Trophoblast cell (in vitro differentiated cells and primary cell): Measurements from ENCODE around the gene LDLRAD4.

Source experiments
- DNase-seq, 2 donors: peaks; one replicate each; pipeline ENCODE4 v3.0.0-alpha.2; 2016
- H2AFZ ChIP-seq: 2 replicates; pipeline ENCODE4 v1.6.1; 2013; ENCODE audit warnings: low read length, moderate library complexity, mild to moderate bottlenecking; ENCODE audit not compliant: insufficient read depth, poor library complexity
- H2AK5ac ChIP-seq: 2 replicates; pipeline ENCODE4 v1.6.1; 2013; ENCODE audit warnings: mild to moderate bottlenecking, low read length
- H2BK120ac ChIP-seq: 2 replicates; pipeline ENCODE4 v1.6.1; 2013; ENCODE audit warnings: low read length, mild to moderate bottlenecking, moderate library complexity; ENCODE audit not compliant: insufficient read depth, poor library complexity
- H2BK12ac ChIP-seq: 2 replicates; pipeline ENCODE4 v1.6.1; 2013; ENCODE audit warnings: mild to moderate bottlenecking, low read length, moderate library complexity
- H2BK5ac ChIP-seq: 2 replicates; pipeline ENCODE4 v1.6.1; 2013; ENCODE audit warnings: low read length, low read depth, moderate library complexity, mild to moderate bottlenecking; ENCODE audit not compliant: poor library complexity
- H3K14ac ChIP-seq: 2 replicates; pipeline ENCODE4 v1.6.1; 2013; ENCODE audit warnings: mild to moderate bottlenecking, low read length
- H3K18ac ChIP-seq: 2 replicates; pipeline ENCODE4 v1.6.1; 2013; ENCODE audit warnings: mild to moderate bottlenecking, low read length
- H3K23ac ChIP-seq: 2 replicates; pipeline ENCODE4 v1.6.1; 2013; ENCODE audit warnings: low read length
- H3K27ac ChIP-seq: 2 replicates; pipeline ENCODE4 v1.5.1; 2013; ENCODE audit warnings: low read depth, mild to moderate bottlenecking, inconsistent platforms, low read length, moderate library complexity
- H3K27me3 ChIP-seq: 2 replicates; pipeline ENCODE4 v1.6.1; 2013; ENCODE audit warnings: inconsistent platforms, mild to moderate bottlenecking, low read length, moderate library complexity; ENCODE audit not compliant: insufficient read depth
- H3K36me3 ChIP-seq, 2 experiments: 1 replicate in 1 of 2; 2 replicates in 1 of 2; pipeline ENCODE4 v1.6.1; 2013; ENCODE audit warnings: low read length in 2 of 2, mild to moderate bottlenecking in 2 of 2, moderate library complexity in 1 of 2; ENCODE audit not compliant: insufficient read depth in 2 of 2, control insufficient read depth in 1 of 2
- H3K4ac ChIP-seq: 2 replicates; pipeline ENCODE4 v1.6.1; 2013; ENCODE audit warnings: low read depth, mild to moderate bottlenecking, low read length, moderate library complexity
- H3K4me1 ChIP-seq, 2 experiments: 1 replicate in 1 of 2; 2 replicates in 1 of 2; pipeline ENCODE4 v1.6.1; 2013; ENCODE audit warnings: low read length in 2 of 2, mild to moderate bottlenecking in 2 of 2, moderate library complexity in 1 of 2; ENCODE audit not compliant: insufficient read depth in 2 of 2, control insufficient read depth in 1 of 2
- H3K4me2 ChIP-seq: 2 replicates; pipeline ENCODE4 v1.6.1; 2013; ENCODE audit warnings: inconsistent platforms, mild to moderate bottlenecking, low read length, moderate library complexity
- H3K4me3 ChIP-seq: 2 replicates; pipeline ENCODE4 v1.5.1; 2013; ENCODE audit warnings: mild to moderate bottlenecking, low read depth, low read length, inconsistent platforms
- H3K79me1 ChIP-seq: one replicate; pipeline ENCODE4 v1.6.1; 2013; ENCODE audit warnings: low read length
- H3K79me2 ChIP-seq: 2 replicates; pipeline ENCODE4 v1.6.1; 2013; ENCODE audit warnings: low read length, mild to moderate bottlenecking; ENCODE audit not compliant: control insufficient read depth, insufficient read depth, poor library complexity
- H3K9ac ChIP-seq: 2 replicates; pipeline ENCODE4 v1.6.1; 2013; ENCODE audit warnings: mild to moderate bottlenecking, low read length
- H3K9me3 ChIP-seq: 2 replicates; pipeline ENCODE4 v1.6.1; 2013; ENCODE audit warnings: low read depth, mild to moderate bottlenecking, control low read depth, inconsistent platforms, low read length; ENCODE audit not compliant: insufficient read depth
- H4K12ac ChIP-seq: 2 replicates; pipeline ENCODE4 v1.6.1; 2013; ENCODE audit warnings: low read depth, mild to moderate bottlenecking, low read length, moderate library complexity
- H4K8ac ChIP-seq: 2 replicates; pipeline ENCODE4 v1.6.1; 2013; ENCODE audit warnings: low read depth, mild to moderate bottlenecking, low read length, moderate library complexity
- H4K91ac ChIP-seq: one replicate; pipeline ENCODE4 v1.6.1; 2013; ENCODE audit warnings: low read depth, mild to moderate bottlenecking, low read length, moderate library complexity
- WGBS: extraction: QIAGEN DNeasy Blood & Tissue Kit; methylation state at CpG from one replicate; pipeline ENCODE4 v1.1.7; 2013; ENCODE audit warnings: missing lambda C conversion rate; ENCODE audit not compliant: insufficient read length, insufficient coverage; ENCODE audit errors: extremely low coverage; 5-methylcytosine and 5-hydroxymethylcytosine counted together

Gene LDLRAD4

DNA sequence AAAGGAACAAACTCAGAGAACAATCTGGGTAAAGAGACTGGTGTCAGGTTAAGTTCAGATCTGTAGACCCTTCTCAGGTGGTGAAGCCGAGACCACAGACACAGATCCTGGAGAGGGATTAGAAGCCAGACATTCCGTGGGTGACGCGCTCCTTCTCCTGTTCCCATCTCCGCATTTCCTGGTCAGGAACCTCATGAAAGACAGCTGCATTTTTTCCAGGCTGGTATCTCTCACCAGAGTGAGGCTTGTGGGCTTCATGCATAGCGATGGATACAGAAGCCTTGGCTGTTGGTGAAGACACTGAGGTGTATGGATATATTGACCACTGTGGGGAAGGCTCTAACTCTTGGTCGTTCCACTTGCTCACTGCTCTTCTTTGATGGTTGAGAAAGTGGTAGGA lies 355.2 kb downstream of the LDLRAD4 start:
- no peak overlapping the region for H3K18ac ChIP-seq
- no peak overlapping the region for H4K91ac ChIP-seq
- no peak for DNase-seq
- no peaks in the 10 kb centered on the region for H3K9me3 ChIP-seq
- H3K79me2 ChIP-seq, result no peaks in the 10 kb centered on the region
- H4K8ac ChIP-seq, result no peak overlapping the region
- no peak overlapping the region for H3K27ac ChIP-seq
- H2BK5ac ChIP-seq, result no peak overlapping the region
- H3K4me2 ChIP-seq, result no peak overlapping the region
- no peak overlapping the region for H2AK5ac ChIP-seq
- H3K36me3 ChIP-seq, result no peaks in the 10 kb centered on the region
- peaks cover 3 to 6% of the 10 kb centered on the region in 2 experiments for H3K4me1 ChIP-seq
- no peak overlapping the region for H3K9ac ChIP-seq
- no peak overlapping the region for H3K4me3 ChIP-seq
- no peak overlapping the region for H3K4ac ChIP-seq
- H3K14ac ChIP-seq, result no peak overlapping the region
- H3K79me1 ChIP-seq, result no peaks in the 10 kb centered on the region
- H3K27me3 ChIP-seq, result no peaks in the 10 kb centered on the region
- no peak overlapping the region for H2BK12ac ChIP-seq
- no peak overlapping the region for H4K12ac ChIP-seq
- no peak overlapping the region for H2AFZ ChIP-seq
- H3K23ac ChIP-seq, result no peak overlapping the region
- no peak overlapping the region for H2BK120ac ChIP-seq
- no CpG with 5 or more reads among the region's 7 CpGs for WGBS

DNA sequence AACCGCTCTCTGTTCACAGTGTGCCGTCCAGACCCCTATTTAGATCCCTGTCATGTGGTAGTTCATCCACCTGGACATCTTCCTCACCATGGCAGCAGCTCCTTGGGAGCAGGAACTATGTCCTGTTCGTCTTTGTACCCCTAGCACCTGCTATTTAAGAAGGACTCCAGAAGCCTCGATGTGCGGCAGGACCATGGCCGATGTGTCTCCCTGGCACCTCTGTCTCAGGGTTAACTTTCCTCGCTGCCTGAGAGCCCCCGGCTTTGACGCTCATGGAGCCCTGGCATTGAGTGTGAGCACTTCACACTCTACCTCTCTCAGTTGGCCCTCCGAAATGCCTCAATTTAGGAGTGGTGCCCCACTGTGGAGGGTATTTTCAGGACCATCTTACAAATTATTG lies 355.8 kb downstream of the LDLRAD4 start:
- Histone ChIP-seq H3K18ac (no peak overlapping the region), H3K9me3 (no peaks in the 10 kb centered on the region), H3K23ac (no peak overlapping the region), H4K8ac (no peak overlapping the region), H3K4ac (no peak overlapping the region), H3K9ac (no peak overlapping the region), H3K14ac (no peak overlapping the region), H2AFZ (no peak overlapping the region), H3K36me3 (no peaks in the 10 kb centered on the region), H3K4me3 (no peak overlapping the region), H2BK5ac (no peak overlapping the region), H2AK5ac (no peak overlapping the region), H3K79me1 (no peaks in the 10 kb centered on the region), H4K91ac (no peak overlapping the region), H3K79me2 (no peaks in the 10 kb centered on the region), H3K27me3 (no peaks in the 10 kb centered on the region), H3K27ac (no peak overlapping the region), H4K12ac (no peak overlapping the region), H2BK120ac (no peak overlapping the region), H3K4me2 (no peak overlapping the region), H3K4me1 (peaks cover 3 to 6% of the 10 kb centered on the region in 2 experiments), H2BK12ac (no peak overlapping the region)
- WGBS, result no CpG with 5 or more reads among the region's 10 CpGs
- DNase-seq, result no peak

DNA sequence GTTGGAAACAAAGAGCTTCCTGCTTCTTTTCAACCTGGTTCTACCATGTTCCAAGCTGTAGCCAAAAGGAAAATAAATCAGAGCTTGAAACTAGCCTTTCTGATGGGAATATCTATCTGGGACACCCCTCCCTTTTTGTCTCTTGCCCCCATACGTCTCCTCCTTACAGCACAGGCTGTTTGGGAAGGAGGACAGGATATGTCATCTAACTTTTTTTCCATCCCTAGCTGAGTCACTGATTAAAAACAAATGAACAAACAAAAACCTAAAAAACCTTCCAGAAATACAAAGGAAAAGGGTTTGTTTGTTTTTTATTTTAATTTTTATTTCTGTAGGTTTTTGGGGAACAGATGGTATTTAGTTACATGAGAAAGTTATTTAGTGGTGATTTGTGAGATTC lies 356.2 kb downstream of the LDLRAD4 start:
- Histone ChIP-seq H3K4ac (no peak overlapping the region), H3K27ac (no peak overlapping the region), H3K27me3 (no peaks in the 10 kb centered on the region), H3K4me1 (peaks cover 3 to 6% of the 10 kb centered on the region in 2 experiments), H3K79me1 (no peaks in the 10 kb centered on the region), H3K23ac (no peak overlapping the region), H3K9ac (no peak overlapping the region), H3K4me3 (no peak overlapping the region), H4K91ac (no peak overlapping the region), H2BK120ac (no peak overlapping the region), H3K79me2 (no peaks in the 10 kb centered on the region), H3K9me3 (no peaks in the 10 kb centered on the region), H3K36me3 (no peaks in the 10 kb centered on the region), H3K18ac (no peak overlapping the region), H2AK5ac (no peak overlapping the region), H3K4me2 (no peak overlapping the region), H2BK12ac (no peak overlapping the region), H4K8ac (no peak overlapping the region), H2BK5ac (no peak overlapping the region), H2AFZ (no peak overlapping the region), H4K12ac (no peak overlapping the region), H3K14ac (no peak overlapping the region)
- WGBS, result no CpG with 5 or more reads among the region's 1 CpG
- DNase-seq, result no peak

DNA sequence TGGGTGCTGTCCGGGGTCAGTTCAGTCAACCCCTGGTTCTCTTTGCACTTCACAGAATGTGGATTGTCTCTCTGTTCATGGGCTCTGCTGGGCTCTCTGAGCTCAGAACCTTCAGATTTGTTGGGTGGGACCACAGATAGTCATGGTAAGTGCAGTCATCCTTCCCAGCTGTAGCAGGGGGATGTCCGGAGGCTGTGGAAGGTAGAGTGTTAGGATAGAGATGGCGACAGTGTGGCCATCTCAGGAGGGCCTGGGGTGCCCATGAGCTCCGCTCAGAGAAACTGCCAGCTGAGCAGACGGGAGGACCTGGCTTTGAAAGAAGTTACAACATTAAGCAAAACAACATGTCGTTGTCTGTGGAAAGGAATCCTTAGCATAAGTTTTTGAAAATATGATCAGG lies 358.0 kb downstream of the LDLRAD4 start:
- Histone ChIP-seq H3K23ac (no peak overlapping the region), H2AFZ (no peak overlapping the region), H3K4ac (no peak overlapping the region), H4K91ac (no peak overlapping the region), H3K9me3 (no peaks in the 10 kb centered on the region), H3K36me3 (no peaks in the 10 kb centered on the region), H4K12ac (no peak overlapping the region), H3K27ac (no peak overlapping the region), H3K4me3 (no peak overlapping the region), H4K8ac (no peak overlapping the region), H2BK5ac (no peak overlapping the region), H3K14ac (no peak overlapping the region), H2AK5ac (no peak overlapping the region), H3K18ac (no peak overlapping the region), H3K79me1 (no peaks in the 10 kb centered on the region), H2BK120ac (no peak overlapping the region), H3K9ac (no peak overlapping the region), H2BK12ac (no peak overlapping the region), H3K79me2 (no peaks in the 10 kb centered on the region), H3K4me2 (no peak overlapping the region), H3K27me3 (no peaks in the 10 kb centered on the region), H3K4me1 (no peaks in the 10 kb centered on the region)
- no peak for DNase-seq
- no CpG with 5 or more reads among the region's 6 CpGs for WGBS
